ENCODE results near the gene CEP68. TPM values are rescaled to one million over a fixed set of nuclear protein-coding genes. Genes with fewer than 3 reads are reported as not detected.

Gene CEP68
- polyA plus RNA-seq, 1 of the 3 experiments (the other 2 are of a cell fraction): 6.2 TPM

GRCh38 chr2:65015731-65016130 lies 40.5 kb upstream of the CEP68 start:
- H4K20me1 ChIP-seq (ENCODE audit: insufficient read depth): no peaks in the 10 kb centered on the region
- ChIA-PET POLR2A (no interaction called here), CTCF (no interaction called here)
- H3K9ac ChIP-seq: no peak overlapping the region
- TF ChIP-seq ELF1 (IDR thresholded peaks at IDR 0.05) (no peak), CTCF (IDR thresholded peaks at IDR 0.05) (no peak), TEAD4 (IDR thresholded peaks at IDR 0.05; ENCODE audit: borderline replicate concordance, insufficient read depth) (no peak), EP300 (IDR thresholded peaks at IDR 0.05; ENCODE audit: borderline replicate concordance in 1 of 2, low read depth in 1 of 2, low read length in 1 of 2) (no peak)
- H2AFZ ChIP-seq (ENCODE audit: low read depth): no peak overlapping the region
- no peaks in the 10 kb centered on the region for H3K9me2 ChIP-seq
- H3K36me3 ChIP-seq (replicated peaks in 1 of 2; ENCODE audit: control insufficient read depth in 1 of 2, insufficient read depth in 2 of 2, low read length in 1 of 2): peaks cover 7 to 29% of the 10 kb centered on the region in 2 experiments
- no peak overlapping the region for H3K27ac ChIP-seq (ENCODE audit: low read depth in 2 of 2, low read length in 1 of 2)
- H3K4me2 ChIP-seq: no peak overlapping the region
- H3K4me1 ChIP-seq (ENCODE audit: control insufficient read depth in 1 of 2, insufficient read depth in 2 of 2, low read depth in 1 of 2, low read length in 1 of 2): peaks cover 0 to 6% of the 10 kb centered on the region in 2 experiments; a peak in 1 of 4 replicates
- WGBS (ENCODE audit: low lambda C conversion rate): 88% methylated on average over 5 of the region's 5 CpGs
- no peaks in the 10 kb centered on the region for H3K9me3 ChIP-seq
- H3F3A ChIP-seq (replicated peaks; ENCODE audit: insufficient read depth): no peaks in the 10 kb centered on the region
- H3K27me3 ChIP-seq (ENCODE audit: insufficient read depth): no peaks in the 10 kb centered on the region
- no peaks in the 10 kb centered on the region for H3K79me2 ChIP-seq (ENCODE audit: insufficient read depth)
- DNase-seq: no peak
- H3K4me3 ChIP-seq (ENCODE audit: low read depth in 2 of 2, low read length in 1 of 2): no peak overlapping the region

- Histone ChIP-seq H3K4me3 (ENCODE audit: low read depth in 2 of 2, low read length in 1 of 2) (no peak overlapping the region), H3K4me2 (no peak overlapping the region), H3F3A (replicated peaks; ENCODE audit: insufficient read depth) (no peaks in the 10 kb centered on the region), H3K4me1 (ENCODE audit: control insufficient read depth in 1 of 2, insufficient read depth in 2 of 2, low read depth in 1 of 2, low read length in 1 of 2) (peaks cover 0 to 14% of the 10 kb centered on the region in 2 experiments; a peak in 1 of 4 replicates), H3K9me2 (no peaks in the 10 kb centered on the region), H3K36me3 (replicated peaks in 1 of 2; ENCODE audit: control insufficient read depth in 1 of 2, insufficient read depth in 2 of 2, low read length in 1 of 2) (peaks cover 7 to 34% of the 10 kb centered on the region in 2 experiments), H3K27me3 (ENCODE audit: insufficient read depth) (no peaks in the 10 kb centered on the region), H3K9me3 (no peaks in the 10 kb centered on the region), H3K9ac (no peak overlapping the region), H3K27ac (ENCODE audit: low read depth in 2 of 2, low read length in 1 of 2) (no peak overlapping the region), H3K79me2 (ENCODE audit: insufficient read depth) (no peaks in the 10 kb centered on the region), H2AFZ (ENCODE audit: low read depth) (no peak overlapping the region), H4K20me1 (ENCODE audit: insufficient read depth) (no peaks in the 10 kb centered on the region)
- TF ChIP-seq IRF3 (IDR thresholded peaks at IDR 0.05; ENCODE audit: low read depth, low read length): no peak
- TF ChIP-seq FOXM1 (IDR thresholded peaks at IDR 0.05; ENCODE audit: low read depth): no peak
- no peak for DNase-seq
- 90% methylated on average over 6 of the region's 6 CpGs for WGBS (ENCODE audit: low lambda C conversion rate)
- ChIA-PET POLR2A (no interaction called here), CTCF (no interaction called here)
Observed at GRCh38 chr2:65016789-65017188, 39.4 kb upstream of the CEP68 start.

GRCh38 chr2:65017335-65017734 lies 38.9 kb upstream of the CEP68 start:
- Histone ChIP-seq H3F3A (replicated peaks; ENCODE audit: insufficient read depth) (no peaks in the 10 kb centered on the region), H3K79me2 (ENCODE audit: insufficient read depth) (no peaks in the 10 kb centered on the region), H3K4me3 (ENCODE audit: low read depth in 2 of 2, low read length in 1 of 2) (no peak overlapping the region), H3K27ac (ENCODE audit: low read depth in 2 of 2, low read length in 1 of 2) (no peak overlapping the region), H3K4me1 (ENCODE audit: control insufficient read depth in 1 of 2, insufficient read depth in 2 of 2, low read depth in 1 of 2, low read length in 1 of 2) (peaks cover 0 to 18% of the 10 kb centered on the region in 2 experiments; a peak in 1 of 4 replicates), H3K9me2 (no peaks in the 10 kb centered on the region), H4K20me1 (ENCODE audit: insufficient read depth) (no peaks in the 10 kb centered on the region), H3K9ac (no peak overlapping the region), H3K36me3 (replicated peaks in 1 of 2; ENCODE audit: control insufficient read depth in 1 of 2, insufficient read depth in 2 of 2, low read length in 1 of 2) (peaks cover 7 to 34% of the 10 kb centered on the region in 2 experiments), H3K9me3 (no peaks in the 10 kb centered on the region), H3K4me2 (no peak overlapping the region), H2AFZ (ENCODE audit: low read depth) (no peak overlapping the region), H3K27me3 (ENCODE audit: insufficient read depth) (no peaks in the 10 kb centered on the region)
- POLR2A ChIA-PET: no interaction called here
- TF ChIP-seq CTCF (IDR thresholded peaks at IDR 0.05) (peak; percentile 18; the same call in 1 of the 2 replicates), FOXM1 (IDR thresholded peaks at IDR 0.05; ENCODE audit: low read depth) (no peak), IRF3 (IDR thresholded peaks at IDR 0.05; ENCODE audit: low read depth, low read length) (no peak)
- no peak for DNase-seq
- CTCF ChIA-PET: interaction anchor here (1.0 kb wide), 1 partner anchor 32 kb away, joined by 3 read pairs; no protein-coding TSS in a partner anchor
- 97% methylated on average over 4 of the region's 4 CpGs for WGBS (ENCODE audit: low lambda C conversion rate)
